Natural killer cell (primary cell): ENCODE results near the gene SMG5. TPM values are rescaled to one million over a fixed set of nuclear protein-coding genes. Genes with fewer than 3 reads are reported as not detected.

Source experiments
- ATAC-seq, 3 donors: fragments of 150-1000 bp in 2 of 3; fragments of 200-7000 bp in 1 of 3; cut with Tn5 transposase; 1 replicate in 1 of 3; 2 replicates in 2 of 3; pipeline ENCODE4 v1.10.0; 2021; ENCODE audit warnings: mild to moderate bottlenecking in 2 of 3, moderate library complexity in 2 of 3
- DNase-seq, 2 donors: peaks; one replicate each; pipeline versions ENCODE4 v3.0.0 to v3.0.0-alpha.2; 2013 to 2021; ENCODE audit warnings: mixed read lengths in 1 of 2
- H3K27ac ChIP-seq: one replicate; pipeline ENCODE4 v1.5.1; 2013; ENCODE audit warnings: mild to moderate bottlenecking, low read length
- H3K27me3 ChIP-seq: one replicate; pipeline ENCODE4 v1.6.1; 2013; ENCODE audit warnings: low read length; ENCODE audit not compliant: control insufficient read depth, insufficient read depth
- H3K36me3 ChIP-seq: one replicate; pipeline ENCODE4 v1.6.1; 2013; ENCODE audit warnings: low read length; ENCODE audit not compliant: control insufficient read depth, insufficient read depth
- H3K4me1 ChIP-seq: one replicate; pipeline ENCODE4 v1.6.1; 2013; ENCODE audit warnings: low read length; ENCODE audit not compliant: control insufficient read depth, insufficient read depth
- H3K4me3 ChIP-seq: one replicate; pipeline ENCODE4 v1.5.1; 2013; ENCODE audit warnings: low read length
- H3K9me3 ChIP-seq: one replicate; pipeline ENCODE4 v1.6.1; 2013; ENCODE audit warnings: low read length; ENCODE audit not compliant: control insufficient read depth, insufficient read depth
- H3K27ac Mint-ChIP-seq, 2 donors: one replicate each; pipeline ENCODE4 v1.8.0; 2022; ENCODE audit warnings: mild to moderate bottlenecking in 2 of 2, mixed read lengths in 2 of 2, moderate library complexity in 1 of 2
- H3K27me3 Mint-ChIP-seq, 2 donors: one replicate each; pipeline ENCODE4 v1.8.0; 2022; ENCODE audit warnings: low read depth in 2 of 2, mixed read lengths in 2 of 2
- H3K36me3 Mint-ChIP-seq: one replicate; pipeline ENCODE4 v1.8.0; 2022; ENCODE audit warnings: mixed read lengths
- H3K4me1 Mint-ChIP-seq, 2 donors: one replicate each; pipeline ENCODE4 v1.8.0; 2022; ENCODE audit warnings: mixed read lengths in 2 of 2
- H3K4me3 Mint-ChIP-seq: one replicate; pipeline ENCODE4 v1.8.0; 2022; ENCODE audit warnings: mild to moderate bottlenecking, moderate library complexity, mixed read lengths
- H3K9me3 Mint-ChIP-seq, 2 donors: one replicate each; pipeline ENCODE4 v1.8.0; 2022; ENCODE audit warnings: mixed read lengths in 2 of 2
- CTCF ChIP-seq: fragments of 200-600 bp; IDR thresholded peaks from one replicate; pipeline ENCODE4 v1.8.0; 2022; ENCODE audit warnings: antibody characterized with exemption
- WGBS: methylation state at CpG from one replicate; pipeline ENCODE4 v1.1.7; 2013; ENCODE audit warnings: missing lambda C conversion rate; ENCODE audit not compliant: insufficient coverage; 5-methylcytosine and 5-hydroxymethylcytosine counted together
- intact Hi-C: fragments of 100-400 bp; cut with micrococcal nuclease; formaldehyde crosslinking; loops from one replicate; pipeline ENCODE4 v1.14.2; 2022
- total RNA-seq, 4 donors: library from RNA; stranded (reverse); fragments of 120-200 nt in 1 of 4; gene quantifications; one replicate each; pipeline versions ENCODE4 v1.2.3 to v1.2.4, GENCODE V29; 2013 to 2022

SMG5 gene
- total RNA-seq, 3 donors from 2014 or later (not counting 1 experiment from before 2014, with no cell fraction given) = 76.7 to 93.9 (median 87.6) TPM

- Mint-ChIP-seq H3K36me3 (no peaks in the 10 kb centered on the region), H3K27ac (no peak overlapping the region), H3K9me3 (no peaks in the 10 kb centered on the region), H3K4me1 (peaks cover 0 to 6% of the 10 kb centered on the region in 2 donors), H3K4me3 (no peak overlapping the region), H3K27me3 (no peaks in the 10 kb centered on the region)
- DNase-seq (no peak), ATAC-seq (no peak)
- no peak for TF ChIP-seq CTCF
- no peak overlapping the region for H3K27ac ChIP-seq
- intact Hi-C loops = no loop called here
- H3K9me3 ChIP-seq = no peaks in the 10 kb centered on the region
- no peak overlapping the region for H3K4me3 ChIP-seq
- 91% methylated on average over 1 of the region's 1 CpG for WGBS
- H3K27me3 ChIP-seq = no peaks in the 10 kb centered on the region
- H3K4me1 ChIP-seq = peaks cover 2% of the 10 kb centered on the region
- peaks cover 19% of the 10 kb centered on the region for H3K36me3 ChIP-seq
Observed at GRCh38 chr1:156230473-156230837, 52.2 kb downstream of the SMG5 start.

GRCh38 chr1:156229809-156230472 lies 52.7 kb downstream of the SMG5 start:
- Histone ChIP-seq H3K4me3 (no peak overlapping the region), H3K27me3 (no peaks in the 10 kb centered on the region), H3K4me1 (peaks cover 4% of the 10 kb centered on the region), H3K9me3 (no peaks in the 10 kb centered on the region), H3K36me3 (peaks cover 19% of the 10 kb centered on the region), H3K27ac (no peak overlapping the region)
- no peak for TF ChIP-seq CTCF
- intact Hi-C loops = no loop called here
- Mint-ChIP-seq H3K27me3 (no peaks in the 10 kb centered on the region), H3K4me1 (peaks cover 0 to 10% of the 10 kb centered on the region in 2 donors), H3K27ac (no peak overlapping the region), H3K36me3 (no peaks in the 10 kb centered on the region), H3K4me3 (no peak overlapping the region), H3K9me3 (no peaks in the 10 kb centered on the region)
- ATAC-seq (no peak), DNase-seq (no peak)
- WGBS = 96% methylated on average over 11 of the region's 11 CpGs

- Histone ChIP-seq H3K4me3 (no peak overlapping the region), H3K4me1 (peaks cover 4% of the 10 kb centered on the region), H3K9me3 (no peaks in the 10 kb centered on the region), H3K27me3 (no peaks in the 10 kb centered on the region), H3K27ac (no peak overlapping the region), H3K36me3 (peaks cover 13% of the 10 kb centered on the region)
- no peak overlapping the region for H3K27ac Mint-ChIP-seq
- ATAC-seq = no peak
- no peaks in the 10 kb centered on the region for H3K9me3 Mint-ChIP-seq
- no peak for DNase-seq
- intact Hi-C loops = no loop called here
- H3K27me3 Mint-ChIP-seq = no peaks in the 10 kb centered on the region
- 78% methylated on average over 7 of the region's 7 CpGs for WGBS
- no peaks in the 10 kb centered on the region for H3K36me3 Mint-ChIP-seq
- H3K4me3 Mint-ChIP-seq = no peak overlapping the region
- peaks cover 0 to 10% of the 10 kb centered on the region in 2 donors for H3K4me1 Mint-ChIP-seq
- no peak for TF ChIP-seq CTCF
Observed at GRCh38 chr1:156228501-156228900, 54.1 kb downstream of the SMG5 start.

- intact Hi-C loops = no loop called here
- peaks cover 7% of the 10 kb centered on the region for H3K36me3 Mint-ChIP-seq
- Histone ChIP-seq H3K36me3 (peaks cover 23% of the 10 kb centered on the region), H3K27ac (no peak overlapping the region), H3K4me1 (peaks cover 4% of the 10 kb centered on the region), H3K9me3 (no peaks in the 10 kb centered on the region), H3K4me3 (no peak overlapping the region), H3K27me3 (no peaks in the 10 kb centered on the region)
- H3K4me3 Mint-ChIP-seq = no peak overlapping the region
- peaks cover 0 to 14% of the 10 kb centered on the region in 2 donors for H3K4me1 Mint-ChIP-seq
- no peak for DNase-seq
- no peaks in the 10 kb centered on the region for H3K9me3 Mint-ChIP-seq
- H3K27ac Mint-ChIP-seq = no peak overlapping the region
- TF ChIP-seq CTCF = no peak
- 99% methylated on average over 4 of the region's 4 CpGs for WGBS
- no peaks in the 10 kb centered on the region for H3K27me3 Mint-ChIP-seq
- ATAC-seq = no peak
Observed at GRCh38 chr1:156226782-156227181, 55.8 kb downstream of the SMG5 start.
